ENCODE data around the gene RFK.

The RFK gene

DNA sequence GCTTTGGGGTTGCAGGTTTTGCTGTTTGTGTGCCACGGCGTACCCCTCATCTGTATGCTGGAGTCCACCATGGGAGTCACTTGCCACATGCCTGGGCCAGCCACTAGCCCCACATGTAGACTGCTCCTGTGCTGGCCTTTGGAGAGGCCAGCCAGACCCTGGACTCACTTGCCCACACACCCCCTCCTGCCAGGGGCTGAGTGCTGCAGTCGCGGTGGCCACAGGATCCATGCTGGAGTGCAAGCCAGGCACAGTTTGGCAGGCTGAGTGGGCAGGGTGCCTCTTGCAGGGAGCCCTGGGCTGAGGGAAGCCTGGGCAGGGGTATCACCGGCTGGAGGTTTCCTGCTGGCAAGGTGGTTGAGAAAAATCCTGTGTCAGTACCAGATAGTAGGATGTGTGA lies 39.2 kb upstream of the RFK start:
- no peak overlapping the region for H3K27ac ChIP-seq
- DNase-seq (ENCODE audit: low spot score), result no peak
- no peak overlapping the region for H3K4me3 ChIP-seq
- TF ChIP-seq, protein P1, sequence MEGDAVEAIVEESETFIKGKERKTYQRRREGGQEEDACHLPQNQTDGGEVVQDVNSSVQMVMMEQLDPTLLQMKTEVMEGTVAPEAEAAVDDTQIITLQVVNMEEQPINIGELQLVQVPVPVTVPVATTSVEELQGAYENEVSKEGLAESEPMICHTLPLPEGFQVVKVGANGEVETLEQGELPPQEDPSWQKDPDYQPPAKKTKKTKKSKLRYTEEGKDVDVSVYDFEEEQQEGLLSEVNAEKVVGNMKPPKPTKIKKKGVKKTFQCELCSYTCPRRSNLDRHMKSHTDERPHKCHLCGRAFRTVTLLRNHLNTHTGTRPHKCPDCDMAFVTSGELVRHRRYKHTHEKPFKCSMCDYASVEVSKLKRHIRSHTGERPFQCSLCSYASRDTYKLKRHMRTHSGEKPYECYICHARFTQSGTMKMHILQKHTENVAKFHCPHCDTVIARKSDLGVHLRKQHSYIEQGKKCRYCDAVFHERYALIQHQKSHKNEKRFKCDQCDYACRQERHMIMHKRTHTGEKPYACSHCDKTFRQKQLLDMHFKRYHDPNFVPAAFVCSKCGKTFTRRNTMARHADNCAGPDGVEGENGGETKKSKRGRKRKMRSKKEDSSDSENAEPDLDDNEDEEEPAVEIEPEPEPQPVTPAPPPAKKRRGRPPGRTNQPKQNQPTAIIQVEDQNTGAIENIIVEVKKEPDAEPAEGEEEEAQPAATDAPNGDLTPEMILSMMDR (IDR thresholded peaks at IDR 0.05), result no peak

DNA sequence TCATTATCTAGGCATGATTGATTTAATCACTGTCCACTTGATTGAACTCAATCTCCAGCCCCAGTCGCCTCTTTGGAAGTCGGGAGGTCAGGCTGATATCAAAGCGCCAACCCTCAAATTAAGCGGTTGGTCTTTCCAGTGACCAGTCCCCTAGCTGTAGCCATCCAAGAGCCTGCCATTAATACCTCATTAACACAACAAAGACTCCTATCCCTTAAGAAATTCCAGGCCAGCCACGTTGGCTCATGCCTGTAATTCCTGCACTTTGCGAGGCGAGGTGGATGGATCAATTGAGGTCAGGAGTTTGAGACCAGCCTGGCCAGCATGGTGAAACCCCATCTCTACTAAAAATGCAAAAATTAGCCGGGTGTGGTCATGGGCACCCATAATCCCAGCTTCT lies 37.4 kb upstream of the RFK start:
- TF ChIP-seq, protein P1 (IDR thresholded peaks at IDR 0.05), result no peak
- no peak for DNase-seq (ENCODE audit: low spot score)
- Histone ChIP-seq H3K27ac (no peak overlapping the region), H3K4me3 (no peak overlapping the region)

DNA sequence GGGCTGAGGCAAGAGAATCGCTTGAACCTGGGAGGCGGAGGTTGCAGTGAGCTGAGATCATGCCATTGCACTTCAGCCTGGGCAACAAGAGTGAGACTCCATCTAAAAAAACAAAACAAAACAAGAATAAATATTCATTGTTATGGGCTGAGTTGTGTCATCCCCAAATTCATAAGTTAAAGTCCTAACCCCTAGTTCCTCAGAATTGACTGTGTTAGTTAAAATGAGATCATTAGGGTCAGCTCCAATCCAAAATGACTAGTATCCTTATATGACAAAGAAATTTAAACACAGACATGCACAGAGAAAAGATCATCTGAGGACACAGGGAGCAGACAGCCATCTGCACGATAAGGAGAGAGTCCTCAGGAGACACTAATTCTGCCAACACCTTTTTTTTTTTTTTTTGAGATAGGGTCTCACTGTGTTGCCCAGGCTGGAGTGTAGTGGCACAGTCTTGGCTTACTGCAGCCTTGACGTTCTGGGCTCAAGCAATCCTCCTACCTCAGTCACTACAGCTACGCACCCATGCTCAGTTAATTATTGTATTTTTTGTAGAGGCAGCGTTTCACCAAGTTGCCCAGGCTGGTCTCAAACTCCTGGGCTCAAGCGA lies 32.7 kb upstream of the RFK start:
- DNase-seq (ENCODE audit: low spot score), result no peak
- Histone ChIP-seq H3K27ac (no peak overlapping the region), H3K4me3 (no peak overlapping the region)
- TF ChIP-seq, protein P1 (IDR thresholded peaks at IDR 0.05), result no peak

DNA sequence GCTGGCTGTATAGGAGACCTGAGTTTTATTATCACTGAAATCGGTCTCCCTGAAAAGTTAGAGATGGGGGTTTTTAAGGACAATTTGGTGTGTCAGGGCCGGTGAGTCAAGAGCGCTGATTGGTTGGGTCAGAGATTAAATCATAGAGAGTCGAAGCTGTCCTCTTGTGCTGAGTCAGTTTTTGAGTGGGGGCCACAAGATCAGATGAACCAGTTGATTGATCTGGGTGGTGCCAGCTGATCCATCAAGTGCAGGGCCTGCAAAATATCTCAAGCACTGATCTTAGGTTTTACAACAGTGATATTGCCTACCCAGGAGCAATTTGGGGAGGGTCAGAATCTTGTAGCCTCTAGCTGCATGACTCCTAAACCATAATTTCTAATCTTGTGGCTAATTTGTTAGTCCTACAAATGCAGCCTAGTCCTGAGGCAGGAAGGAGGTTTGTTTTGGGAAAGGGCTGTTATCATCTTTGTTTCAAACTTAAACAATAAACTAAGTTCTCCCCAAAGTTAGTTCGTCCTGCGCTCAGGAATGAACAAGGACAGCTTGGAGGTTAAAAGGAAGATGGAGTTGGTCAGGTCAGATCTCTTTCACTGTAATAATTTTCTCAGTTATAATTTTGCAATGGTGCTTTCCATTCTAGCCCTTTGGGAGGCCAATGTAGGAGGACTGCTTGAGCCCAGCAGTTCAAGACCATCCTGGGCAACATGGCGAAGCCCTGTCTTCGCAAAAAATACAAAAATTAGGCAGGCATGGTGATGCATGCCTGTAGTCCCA lies 31.6 kb upstream of the RFK start:
- Histone ChIP-seq H3K4me3 (no peak overlapping the region), H3K27ac (no peak overlapping the region)
- no peak for DNase-seq (ENCODE audit: low spot score)
- TF ChIP-seq, protein P1 (IDR thresholded peaks at IDR 0.05), result no peak

DNA sequence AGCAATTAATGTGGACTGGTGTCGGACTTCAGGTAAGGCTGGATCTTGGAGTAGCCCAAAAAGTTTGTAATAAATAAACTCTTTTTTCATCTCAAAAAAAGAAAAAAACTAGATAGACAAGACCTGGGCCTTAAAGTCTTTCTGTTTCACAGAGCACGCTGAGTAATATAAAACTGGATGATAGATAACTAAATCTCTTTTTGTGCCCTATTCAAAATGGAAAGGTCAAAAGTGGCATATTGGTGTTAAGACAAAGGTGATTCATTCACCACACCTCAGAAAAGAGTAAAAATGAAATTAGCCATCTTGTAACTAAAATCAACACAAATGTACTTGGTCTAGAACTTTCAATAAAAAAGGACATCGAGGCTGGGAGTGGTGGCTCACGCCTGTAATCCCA lies 30.3 kb upstream of the RFK start:
- no peak overlapping the region for H3K4me3 ChIP-seq
- TF ChIP-seq, protein P1 (IDR thresholded peaks at IDR 0.05), result no peak
- DNase-seq (ENCODE audit: low spot score), result no peak
- no peak overlapping the region for H3K27ac ChIP-seq

DNA sequence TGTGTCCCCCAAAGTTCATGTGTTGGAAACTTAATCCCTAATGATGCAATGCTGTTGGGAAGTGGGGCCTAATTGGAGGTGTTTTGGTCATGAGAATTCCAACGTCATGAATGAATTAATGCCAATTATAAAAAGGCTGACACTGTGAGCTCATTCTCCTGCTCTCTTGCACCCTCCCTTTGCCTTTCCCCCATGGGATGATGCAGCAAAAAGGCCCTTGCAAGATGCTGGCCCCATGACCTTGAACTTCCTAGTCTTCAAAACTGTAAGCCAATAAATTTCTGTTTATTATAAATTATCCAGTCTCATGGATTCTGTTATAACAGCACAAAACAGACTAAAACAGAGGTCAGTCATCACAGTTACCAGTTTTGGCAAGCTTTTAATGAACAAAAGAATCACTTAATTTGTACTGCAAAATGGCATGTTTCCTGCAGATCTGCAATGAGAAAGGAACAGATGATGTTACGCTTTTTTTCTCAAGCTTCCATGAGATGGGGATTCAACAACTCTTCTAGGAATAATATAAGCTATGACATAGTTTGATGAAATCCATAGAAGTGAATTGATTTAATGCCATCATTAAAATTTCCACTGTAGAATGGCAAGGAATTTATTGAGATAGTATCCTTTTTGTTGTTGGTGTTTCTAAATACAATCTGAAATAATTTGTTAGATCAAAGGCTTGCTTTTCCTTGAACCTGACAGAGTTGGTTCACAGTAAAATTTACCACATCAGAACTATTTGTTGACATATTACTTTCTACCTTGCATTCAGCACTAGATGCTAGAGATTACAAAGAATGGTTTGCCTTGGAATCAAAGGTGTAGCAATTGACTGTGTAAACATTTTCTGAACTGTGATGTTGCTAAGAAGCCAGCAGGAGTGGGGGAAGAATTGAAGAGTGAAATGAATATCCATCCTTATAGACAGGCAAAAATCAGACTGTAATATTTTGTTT lies 29.3 kb upstream of the RFK start:
- DNase-seq (ENCODE audit: low spot score), result no peak
- no peak overlapping the region for H3K4me3 ChIP-seq
- TF ChIP-seq, protein P1 (IDR thresholded peaks at IDR 0.05), result no peak
- H3K27ac ChIP-seq, result no peak overlapping the region
